ENCODE measurements around the gene GNL1.

- TF ChIP-seq CTCF (conservative IDR thresholded peaks at IDR 0.05 in 1 of 2, IDR thresholded peaks at IDR 0.05 in 1 of 2; ENCODE audit: extremely low read depth in 1 of 2, insufficient read depth in 1 of 2, low read depth in 1 of 2, low read length in 2 of 2) (no peak), EZH2 (IDR thresholded peaks at IDR 0.05; ENCODE audit: borderline replicate concordance, low read length) (no peak)
Measured at GRCh38 chr6:30555816-30556065, 548 bp downstream of the GNL1 start.

All from mammary epithelial cell (primary cell).